GM18519 (cell line): ENCODE data around the gene DPH1.

ENCODE experiments used
- ATAC-seq: cut with Tn5 transposase; IDR thresholded peaks from one replicate; pipeline ENCODE4 v1.9.1; 2021; ENCODE audit warnings: mild to moderate bottlenecking, moderate library complexity; ENCODE audit not compliant: unreplicated experiment, low FRiP score

DPH1 gene

GRCh38 chr17:2059547-2060384, 29.8 kb downstream of the DPH1 start:
- ATAC-seq = no peak

- ATAC-seq = no peak
These were observed 30.4 kb downstream of the DPH1 start for GRCh38 chr17:2060385-2060658.

GRCh38 chr17:2060681-2061440, 30.9 kb downstream of the DPH1 start:
- ATAC-seq = no peak

GRCh38 chr17:2061441-2061958, 31.5 kb downstream of the DPH1 start:
- ATAC-seq = no peak

GRCh38 chr17:2062571-2063183, 32.7 kb downstream of the DPH1 start:
- no peak for ATAC-seq

- no peak for ATAC-seq
These were observed 33.6 kb downstream of the DPH1 start for GRCh38 chr17:2063261-2064146.

GRCh38 chr17:2064147-2064489, 34.2 kb downstream of the DPH1 start:
- ATAC-seq = no peak

DNA sequence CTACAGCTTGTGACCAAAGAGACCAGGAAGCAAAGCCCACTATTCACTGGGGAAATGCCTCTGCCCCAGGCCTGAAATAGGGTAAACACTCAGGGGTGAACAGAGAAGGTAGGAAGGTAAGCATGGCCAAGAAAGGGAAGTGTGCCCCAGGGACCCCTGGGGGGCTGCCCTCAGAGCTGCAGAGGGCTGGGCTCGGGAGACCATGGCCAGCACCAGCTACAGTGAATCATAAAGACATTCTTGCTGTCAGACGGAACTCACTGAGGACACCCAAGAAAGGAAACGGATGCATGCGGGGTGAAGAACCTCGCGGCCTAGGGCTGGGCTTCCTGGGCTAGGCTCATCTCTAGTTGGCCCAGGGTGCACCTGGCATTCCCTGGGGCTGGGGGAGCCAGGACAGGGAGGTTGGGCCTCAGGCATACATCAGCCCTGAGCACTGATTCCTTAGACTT, 34.6 kb downstream of the DPH1 start:
- ATAC-seq = no peak

DNA sequence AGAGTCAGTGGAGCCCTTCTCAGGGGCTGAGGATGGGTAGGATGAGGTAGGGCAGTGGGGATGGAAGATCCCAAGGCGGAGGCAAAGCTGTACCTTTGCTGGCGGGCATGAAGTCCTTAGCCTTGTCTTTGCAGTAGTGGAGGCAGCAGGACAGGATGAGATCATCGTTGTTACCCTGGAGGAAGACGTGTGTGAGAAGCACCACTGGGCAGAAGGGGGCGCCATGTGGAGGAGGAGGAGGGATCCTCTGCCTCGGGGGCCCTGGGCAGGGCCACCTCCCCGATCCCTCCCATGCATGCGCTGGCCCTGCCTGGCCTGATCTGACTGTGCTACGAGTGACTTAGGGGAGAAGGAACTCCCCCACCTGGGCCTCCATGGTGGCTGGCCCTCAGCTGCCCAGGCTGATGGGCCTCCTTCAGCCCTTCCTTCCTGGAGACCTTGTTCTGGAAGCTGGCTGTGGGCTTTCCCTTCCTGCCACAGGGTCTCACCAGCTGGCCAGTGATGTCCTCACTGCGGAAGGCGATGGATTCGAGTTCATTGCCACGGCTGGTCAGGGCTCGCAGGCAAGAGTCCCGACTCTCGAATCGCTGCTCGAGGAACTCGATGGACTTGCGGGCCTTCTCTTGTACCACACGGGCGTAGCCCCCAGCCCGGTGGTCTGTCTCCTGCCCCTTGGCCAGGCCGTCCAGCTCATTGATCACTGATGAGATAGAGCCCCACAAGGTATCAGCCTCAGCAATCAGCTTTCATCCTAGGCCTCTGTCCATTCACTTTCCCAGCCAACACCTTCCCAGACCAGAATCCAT, 35.2 kb downstream of the DPH1 start:
- no peak for ATAC-seq

- ATAC-seq = no peak
These were observed 36.0 kb downstream of the DPH1 start for GRCh38 chr17:2065949-2066400.

GRCh38 chr17:2067048-2067561, 37.2 kb downstream of the DPH1 start:
- ATAC-seq = no peak

- no peak for ATAC-seq
These were observed 37.7 kb downstream of the DPH1 start for GRCh38 chr17:2067608-2068024.

GRCh38 chr17:2068031-2068518, 38.1 kb downstream of the DPH1 start:
- ATAC-seq = no peak

GRCh38 chr17:2068519-2069051, 38.6 kb downstream of the DPH1 start:
- no peak for ATAC-seq

DNA sequence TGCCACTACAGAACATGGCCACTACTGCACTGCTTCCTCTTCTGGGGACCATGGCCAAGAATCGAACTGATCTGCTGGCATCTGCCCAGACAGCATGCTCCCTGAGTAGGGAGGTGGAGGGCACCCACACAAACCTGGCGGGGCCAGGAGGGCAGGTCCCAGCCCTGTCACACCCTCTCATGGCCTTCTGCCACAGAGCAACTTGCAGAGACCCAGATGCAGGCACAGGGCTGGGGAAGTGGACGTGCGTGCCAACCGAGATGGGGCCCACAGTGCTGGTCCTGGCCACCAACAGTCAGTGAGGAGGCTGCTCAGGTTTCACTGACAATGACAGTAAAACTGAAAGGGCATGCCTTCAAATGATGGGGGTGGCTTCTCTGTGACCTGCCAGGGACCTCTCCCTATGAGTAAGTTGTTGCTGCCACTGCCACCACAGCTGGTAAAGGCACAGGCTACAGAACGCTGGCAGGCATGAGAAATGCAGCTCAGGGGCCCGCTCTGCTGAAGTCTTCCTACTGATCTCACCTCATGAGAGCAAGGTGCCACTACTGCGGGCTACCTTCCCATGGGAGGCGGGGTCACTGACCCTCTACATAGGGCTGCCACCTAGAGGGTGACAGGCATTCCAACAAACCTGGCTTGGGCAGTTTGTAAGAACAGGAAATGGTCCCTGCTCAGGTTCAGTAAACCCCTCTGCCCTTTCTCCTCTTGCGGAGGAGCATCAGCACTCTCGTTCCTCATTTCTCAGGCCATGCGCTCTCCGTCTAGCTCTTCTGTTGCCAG, 40.5 kb downstream of the DPH1 start:
- peak; percentile 50 for ATAC-seq

DNA sequence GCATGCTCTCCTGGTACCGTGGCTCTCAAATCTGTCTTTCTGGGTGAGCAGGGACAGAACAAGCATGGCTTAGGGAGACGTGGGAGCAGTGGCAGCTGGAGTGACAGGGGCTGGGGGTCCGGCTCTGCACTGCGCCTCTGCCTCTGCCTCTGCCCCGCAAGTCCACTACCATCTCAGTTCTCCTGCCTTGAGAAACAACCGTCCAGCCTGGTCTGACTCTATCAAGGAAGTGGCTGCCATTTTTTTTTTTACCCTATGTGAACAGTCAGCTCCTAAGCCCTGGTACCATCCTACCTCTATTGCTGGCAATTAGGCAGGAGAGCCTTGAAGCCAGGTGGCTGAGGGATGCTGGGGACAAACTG, 41.1 kb downstream of the DPH1 start:
- no peak for ATAC-seq

- no peak for ATAC-seq
These were observed 41.7 kb downstream of the DPH1 start for GRCh38 chr17:2071455-2072281.
